Ovary (tissue), 9 donors: ENCODE measurements around the gene CNOT1. TPM values are rescaled to one million over a fixed set of nuclear protein-coding genes. Genes with fewer than 3 reads are reported as not detected.

Experiments
- DNase-seq, 5 donors: peaks; one replicate each; pipeline ENCODE4 v3.0.0-alpha.2; 2019 to 2020
- H3K27ac ChIP-seq, 2 donors: fragments of 200-600 bp; one replicate each; pipeline versions ENCODE4 v1.5.1 to v1.8.0; 2019 to 2022
- H3K27me3 ChIP-seq: fragments of 200-600 bp; one replicate; pipeline ENCODE4 v1.8.0; 2022
- H3K36me3 ChIP-seq: fragments of 200-600 bp; sonication (generic); one replicate; pipeline ENCODE4 v1.5.1; 2019
- H3K4me1 ChIP-seq: one replicate; pipeline ENCODE4 v1.8.1; 2013; ENCODE audit warnings: mild to moderate bottlenecking, moderate library complexity; ENCODE audit not compliant: insufficient read depth
- H3K4me3 ChIP-seq: fragments of 200-600 bp; sonication (generic); one replicate; pipeline ENCODE4 v1.5.1; 2017
- H3K9me3 ChIP-seq, 2 donors: fragments of 200-600 bp in 1 of 2; sonication (generic) in 1 of 2; one replicate each; pipeline versions ENCODE4 v1.5.1 to v1.8.1; 2013 to 2019; ENCODE audit warnings: mild to moderate bottlenecking in 1 of 2, moderate library complexity in 1 of 2
- EP300 ChIP-seq: sonication (generic); formaldehyde crosslinking; IDR thresholded peaks from one replicate; pipeline ENCODE4 v1.6.1; 2017; ENCODE audit warnings: antibody characterized with exemption
- POLR2A ChIP-seq: fragments of 450-650 bp; IDR thresholded peaks from one replicate; pipeline ENCODE4 v1.6.1; 2017; ENCODE audit warnings: antibody characterized with exemption, mild to moderate bottlenecking, moderate library complexity
- WGBS, 3 donors: extraction: QIAGEN DNeasy Blood & Tissue Kit in 1 of 3; methylation state at CpG; one replicate each; pipeline versions ENCODE4 v1.1.5 to v1.1.7; 2013 to 2017; 5-methylcytosine and 5-hydroxymethylcytosine counted together
- intact Hi-C, 4 donors: fragments of 100-400 bp; cut with DNase I; formaldehyde crosslinking; loops; one replicate each; pipeline versions ENCODE4 v1.11.0 to v1.15.1; 2022 to 2023
- polyA plus RNA-seq, 2 donors: library from polyadenylated mRNA; stranded (reverse); fragments of 200-250 nt in 1 of 2; fragments of 350-450 nt in 1 of 2; fragmentation: Illumina TruSeq in 1 of 2; extraction: RNeasy Lipid Tissue Mini Kit (QIAGEN cat#74804) in 1 of 2; gene quantifications; one replicate each; pipeline ENCODE4 v1.2.3, GENCODE V29; 2013 to 2014
- total RNA-seq, 7 donors: library from RNA; depleted of rRNA in 2 of 7; stranded (reverse); fragments of >200 nt in 2 of 7; fragmentation: NEBNext Ultra II Directional in 3 of 7; extraction: Animal tissue kit (Norgen Biotek cat#: 25700) in 3 of 7; gene quantifications; one replicate each; pipeline versions ENCODE4 v1.1.0 to v1.2.4, GENCODE V29; 2016 to 2023
- TF ChIP-seq, protein P1 (sequence below), 3 donors: fragments of 450-650 bp in 2 of 3; fragments of 200-600 bp in 1 of 3; IDR thresholded peaks; one replicate each; pipeline versions ENCODE4 v1.5.1 to v1.8.0; 2016 to 2022; ENCODE audit warnings: antibody characterized with exemption in 3 of 3, mild to moderate bottlenecking in 1 of 3
- donor health status: DM: no; HTN: no; CAD: no; lungs with moderate emphysema.
- donor health status: DM: no; HTN: no; CAD: no.
- donor health status: Bipolar disorder and iron deficiency.
- donor health status: DM: yes; HTN: yes; CAD: no.
- donor health status: DM: no; HTN: no; CAD: no.
- donor health status: DM: yes; HTN: yes; CAD: no.

Gene CNOT1
- total and polyA plus RNA-seq, 9 donors: 63.8 to 145 (median 111) TPM

DNA sequence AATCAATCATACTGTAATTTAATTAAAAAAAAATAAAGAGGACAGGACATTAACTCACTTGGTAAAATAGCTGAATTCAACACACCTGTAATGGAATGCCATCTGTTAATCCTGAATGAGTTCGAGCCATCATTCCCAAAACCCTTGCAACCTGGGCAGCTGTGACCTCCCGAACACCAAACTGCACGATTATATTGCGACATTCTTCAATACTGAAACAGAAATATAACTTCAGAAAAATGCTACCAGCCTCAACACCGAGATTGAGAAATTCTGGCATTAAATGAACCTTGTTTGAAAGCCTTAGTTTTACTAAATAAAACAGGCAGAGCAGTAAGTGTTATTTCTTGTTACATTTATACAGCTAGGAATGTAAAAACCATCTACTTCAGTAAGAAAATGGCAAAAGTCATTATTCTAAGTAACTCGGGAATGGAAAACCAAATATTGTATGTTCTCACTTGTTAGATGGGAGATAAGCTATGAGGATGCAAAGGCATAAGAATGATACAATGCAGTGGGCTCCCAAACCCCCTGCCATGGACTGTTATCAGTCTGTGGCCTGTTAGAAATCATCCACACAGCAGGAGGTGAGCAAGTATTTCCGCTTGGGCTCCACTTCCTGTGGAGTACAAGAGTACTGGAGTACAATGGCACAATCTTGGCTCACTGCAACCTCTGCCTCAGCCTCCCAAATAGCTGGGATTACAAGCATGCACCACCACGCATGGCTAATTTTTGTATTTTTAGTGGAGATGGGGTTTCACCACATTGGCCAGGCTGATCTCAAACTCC, 46.5 kb downstream of the CNOT1 start:
- H3K27me3 ChIP-seq: no peaks in the 10 kb centered on the region
- H3K4me3 ChIP-seq: no peak overlapping the region
- no peaks in the 10 kb centered on the region for H3K9me3 ChIP-seq
- intact Hi-C loops: no loop called here
- H3K4me1 ChIP-seq: no peaks in the 10 kb centered on the region
- TF ChIP-seq, protein P1, sequence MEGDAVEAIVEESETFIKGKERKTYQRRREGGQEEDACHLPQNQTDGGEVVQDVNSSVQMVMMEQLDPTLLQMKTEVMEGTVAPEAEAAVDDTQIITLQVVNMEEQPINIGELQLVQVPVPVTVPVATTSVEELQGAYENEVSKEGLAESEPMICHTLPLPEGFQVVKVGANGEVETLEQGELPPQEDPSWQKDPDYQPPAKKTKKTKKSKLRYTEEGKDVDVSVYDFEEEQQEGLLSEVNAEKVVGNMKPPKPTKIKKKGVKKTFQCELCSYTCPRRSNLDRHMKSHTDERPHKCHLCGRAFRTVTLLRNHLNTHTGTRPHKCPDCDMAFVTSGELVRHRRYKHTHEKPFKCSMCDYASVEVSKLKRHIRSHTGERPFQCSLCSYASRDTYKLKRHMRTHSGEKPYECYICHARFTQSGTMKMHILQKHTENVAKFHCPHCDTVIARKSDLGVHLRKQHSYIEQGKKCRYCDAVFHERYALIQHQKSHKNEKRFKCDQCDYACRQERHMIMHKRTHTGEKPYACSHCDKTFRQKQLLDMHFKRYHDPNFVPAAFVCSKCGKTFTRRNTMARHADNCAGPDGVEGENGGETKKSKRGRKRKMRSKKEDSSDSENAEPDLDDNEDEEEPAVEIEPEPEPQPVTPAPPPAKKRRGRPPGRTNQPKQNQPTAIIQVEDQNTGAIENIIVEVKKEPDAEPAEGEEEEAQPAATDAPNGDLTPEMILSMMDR (IDR thresholded peaks at IDR 0.05): no peak
- no peak for TF ChIP-seq POLR2A
- TF ChIP-seq EP300: no peak
- no peaks in the 10 kb centered on the region for H3K36me3 ChIP-seq
- WGBS, 3 donors: 89 to 95% (median 91%) methylated on average over 8 of the region's 8 CpGs
- no peak overlapping the region for H3K27ac ChIP-seq
- DNase-seq: no peak

DNA sequence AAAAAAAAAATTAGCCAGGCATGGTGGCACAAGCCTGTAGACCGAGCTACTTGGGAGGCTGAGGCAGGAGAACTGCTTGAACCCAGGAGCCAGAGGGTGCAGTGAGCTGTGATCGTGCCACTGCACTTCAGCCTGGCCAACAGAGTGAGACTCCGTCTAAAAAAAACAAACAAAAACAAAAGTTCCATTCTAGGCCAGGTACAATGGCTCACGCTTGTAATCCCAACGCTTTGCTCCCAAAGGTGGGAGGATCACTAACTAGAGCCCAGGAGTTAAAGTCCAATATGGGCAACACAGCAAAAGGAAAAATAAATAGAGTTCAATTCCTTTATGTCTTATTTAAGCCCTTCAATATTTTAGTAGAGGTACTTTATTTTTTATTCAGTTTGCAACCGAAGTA, 47.5 kb downstream of the CNOT1 start:
- H3K36me3 ChIP-seq: no peaks in the 10 kb centered on the region
- 89 to 92% (median 90%) methylated on average over 6 of the region's 6 CpGs for WGBS, 3 donors
- H3K9me3 ChIP-seq: no peaks in the 10 kb centered on the region
- TF ChIP-seq, protein P1 (IDR thresholded peaks at IDR 0.05): no peak
- TF ChIP-seq EP300 (no peak), POLR2A (no peak)
- no peak overlapping the region for H3K27ac ChIP-seq
- no peak for DNase-seq
- intact Hi-C loops: no loop called here
- no peaks in the 10 kb centered on the region for H3K27me3 ChIP-seq
- H3K4me3 ChIP-seq: no peak overlapping the region
- no peaks in the 10 kb centered on the region for H3K4me1 ChIP-seq

DNA sequence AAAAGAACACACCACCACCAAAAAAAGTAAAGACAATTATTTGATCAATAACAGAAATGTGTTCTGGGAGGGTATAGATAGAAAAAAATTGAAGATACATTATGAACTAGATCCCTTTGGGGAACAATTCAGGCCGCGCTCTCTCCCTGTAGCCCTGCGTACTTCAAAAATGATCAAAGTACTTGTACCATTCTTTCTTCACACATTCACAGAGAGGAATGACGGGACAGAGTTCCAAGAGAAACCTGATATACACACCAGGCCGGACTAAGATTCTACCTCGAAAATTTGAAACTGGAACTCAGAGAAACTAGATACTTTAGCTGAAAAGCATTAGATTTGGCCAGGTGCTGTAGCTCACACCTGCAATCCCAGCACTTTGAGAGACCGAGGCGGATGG, 50.0 kb downstream of the CNOT1 start:
- no peak overlapping the region for H3K4me3 ChIP-seq
- no peaks in the 10 kb centered on the region for H3K9me3 ChIP-seq
- H3K4me1 ChIP-seq: no peaks in the 10 kb centered on the region
- H3K36me3 ChIP-seq: no peaks in the 10 kb centered on the region
- H3K27ac ChIP-seq: no peak overlapping the region
- TF ChIP-seq, protein P1 (IDR thresholded peaks at IDR 0.05): no peak
- TF ChIP-seq EP300 (no peak), POLR2A (no peak)
- H3K27me3 ChIP-seq: no peaks in the 10 kb centered on the region
- intact Hi-C loops: no loop called here
- DNase-seq: no peak
- 90 to 95% (median 94%) methylated on average over 8 of the region's 8 CpGs for WGBS, 3 donors

DNA sequence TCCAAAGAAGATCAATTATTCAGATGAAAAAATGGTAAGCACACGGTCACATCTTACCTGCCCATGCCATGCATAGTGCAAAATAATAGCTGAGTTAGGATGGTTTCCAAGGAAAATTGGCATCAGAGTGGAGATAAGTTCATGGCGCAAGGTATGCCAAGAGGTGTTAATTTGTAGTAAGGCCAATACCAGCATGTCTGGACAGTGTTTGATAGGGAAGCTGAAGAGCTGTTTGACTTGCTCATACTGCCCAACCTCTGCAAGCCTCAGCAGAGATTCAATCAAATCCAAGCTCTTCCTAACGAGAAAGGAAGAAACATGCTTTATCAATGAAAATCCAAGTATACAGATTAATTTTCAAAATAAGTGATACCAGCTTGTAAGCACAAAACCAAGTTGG, 51.0 kb downstream of the CNOT1 start:
- Histone ChIP-seq H3K9me3 (no peaks in the 10 kb centered on the region), H3K36me3 (no peaks in the 10 kb centered on the region), H3K27me3 (no peaks in the 10 kb centered on the region), H3K4me3 (no peak overlapping the region), H3K4me1 (no peaks in the 10 kb centered on the region), H3K27ac (no peak overlapping the region)
- intact Hi-C loops: no loop called here
- 92 to 93% (median 92%) methylated on average over 3 of the region's 3 CpGs for WGBS, 3 donors
- DNase-seq: no peak
- TF ChIP-seq POLR2A (no peak), EP300 (no peak)
- TF ChIP-seq, protein P1 (IDR thresholded peaks at IDR 0.05): no peak
